Esophagus squamous epithelium (tissue), 5 donors: ENCODE results near the gene ROBO3. TPM values are rescaled to one million over a fixed set of nuclear protein-coding genes. Genes with fewer than 3 reads are reported as not detected.

Experiments used
- DNase-seq: peaks from one replicate; lab custom pipeline; 2025; lab: John Stamatoyannopoulos, UW
- H3K27ac ChIP-seq, 4 donors: fragments of 200-600 bp; sonication (generic); one replicate each; pipeline ENCODE4 v1.5.1; 2016 to 2019; ENCODE audit warnings: mild to moderate bottlenecking in 1 of 4
- H3K27me3 ChIP-seq, 4 donors: fragments of 200-600 bp; sonication (generic); 1 replicate in 3 of 4; 2 replicates in 1 of 4; pipeline versions ENCODE4 v1.5.1 to v1.6.0; 2017 to 2021; ENCODE audit warnings: antibody characterized with exemption in 1 of 4
- H3K36me3 ChIP-seq, 3 donors: fragments of 200-600 bp; sonication (generic); one replicate each; pipeline ENCODE4 v1.5.1; 2016 to 2019
- H3K4me1 ChIP-seq, 3 donors: fragments of 200-600 bp; sonication (generic); one replicate each; pipeline ENCODE4 v1.5.1; 2017 to 2019
- H3K4me3 ChIP-seq, 4 donors: fragments of 200-600 bp; sonication (generic); 1 replicate in 3 of 4; 2 replicates in 1 of 4; pipeline ENCODE4 v1.5.1; 2016 to 2019; ENCODE audit warnings: mild to moderate bottlenecking in 2 of 4, moderate library complexity in 1 of 4
- H3K9me3 ChIP-seq, 3 donors: fragments of 200-600 bp; sonication (generic); one replicate each; pipeline ENCODE4 v1.5.1; 2016 to 2019
- CTCF ChIP-seq, 6 experiments: fragments of 450-650 bp in 4 of 6; fragments of 200-600 bp in 2 of 6; sonication (generic) in 2 of 6; IDR thresholded peaks; one replicate each; pipeline ENCODE4 v1.5.1; 2016 to 2019; ENCODE audit warnings: antibody characterized with exemption in 6 of 6, mild to moderate bottlenecking in 4 of 6, moderate library complexity in 4 of 6
- POLR2A ChIP-seq, 4 donors: fragments of 450-650 bp; IDR thresholded peaks; one replicate each; pipeline ENCODE4 v1.6.1; 2017; ENCODE audit warnings: antibody characterized with exemption in 4 of 4, mild to moderate bottlenecking in 4 of 4, moderate library complexity in 3 of 4
- WGBS, 2 donors: methylation state at CpG; one replicate each; pipeline ENCODE4 v1.1.5; 2018; 5-methylcytosine and 5-hydroxymethylcytosine counted together
- intact Hi-C: fragments of 100-400 bp; cut with DNase I; formaldehyde crosslinking; loops from one replicate; pipeline ENCODE4 v1.15.0; 2022
- total RNA-seq, 4 donors: library from RNA; depleted of rRNA; stranded (reverse); fragments of >200 nt; gene quantifications; one replicate each; pipeline ENCODE4 v1.1.0, GENCODE V29; 2016
- donor health status: DM: yes; HTN: yes; CAD: no.

ROBO3 gene
- total RNA-seq, 4 donors from 2014 or later = 1.8 to 12.4 (median 3.8) TPM

DNA sequence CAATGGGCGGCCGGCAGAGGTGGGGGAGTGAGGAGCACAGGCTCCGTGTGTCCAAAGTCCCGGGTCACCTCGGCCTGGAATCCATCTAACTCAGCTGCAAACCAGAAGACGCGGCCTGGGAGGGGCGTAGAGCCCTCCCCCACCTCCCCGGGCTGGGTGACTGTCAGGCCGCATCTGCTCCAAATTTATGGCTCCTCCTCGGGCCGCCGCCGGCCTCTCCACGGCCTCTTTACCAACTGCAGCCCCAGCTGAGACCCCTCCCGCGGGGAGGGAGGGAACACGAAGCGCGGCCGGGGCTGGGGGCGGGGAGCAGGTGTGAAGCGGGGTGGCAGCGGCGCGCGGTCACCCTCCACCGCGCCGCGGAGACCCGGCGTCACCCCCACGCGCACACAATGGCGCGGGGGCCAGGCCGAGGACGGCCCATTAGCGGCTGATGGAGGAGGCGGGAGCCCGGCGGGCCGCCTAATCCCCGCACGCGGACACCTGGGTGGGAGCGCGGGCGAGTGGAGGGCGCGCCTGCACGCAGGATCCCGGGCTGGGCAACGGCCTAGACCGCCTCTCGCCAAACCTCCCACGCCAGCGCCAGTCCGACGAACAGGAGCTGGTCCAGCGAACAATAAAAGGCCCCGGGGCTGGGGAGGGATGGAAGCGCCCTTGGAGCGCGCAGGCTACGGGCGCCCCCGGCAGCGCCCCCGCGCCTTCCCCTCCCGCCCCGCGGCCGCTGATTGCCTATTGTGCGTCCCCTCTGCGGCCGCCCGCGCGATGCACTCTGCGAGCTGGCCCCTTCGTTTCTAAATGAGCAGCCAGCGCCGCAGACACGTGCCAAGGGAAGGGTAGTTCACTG lies 25.9 kb upstream of the ROBO3 start:
- Histone ChIP-seq H3K27ac (no peak overlapping the region), H3K36me3 (no peaks in the 10 kb centered on the region), H3K9me3 (no peaks in the 10 kb centered on the region), H3K27me3 (peaks cover 27 to 73% (median 37%) of the 10 kb centered on the region in 4 donors), H3K4me3 (peak overlapping the region in 3 of 4 donors; percentile 5 to 63 (median 42)), H3K4me1 (peaks cover 15 to 43% (median 22%) of the 10 kb centered on the region in 3 donors)
- DNase-seq = no peak
- 0% methylated on average over 2 to 8 of the region's 87 CpGs for WGBS, 2 donors
- intact Hi-C loops = loop anchor here (10.0 kb wide), 2 partner anchors 75 to 175 kb away; partner anchors contain the start of gene ESAM
- TF ChIP-seq POLR2A (IDR thresholded peaks at IDR 0.05) (no peak), CTCF (IDR thresholded peaks at IDR 0.05) (no peak)

DNA sequence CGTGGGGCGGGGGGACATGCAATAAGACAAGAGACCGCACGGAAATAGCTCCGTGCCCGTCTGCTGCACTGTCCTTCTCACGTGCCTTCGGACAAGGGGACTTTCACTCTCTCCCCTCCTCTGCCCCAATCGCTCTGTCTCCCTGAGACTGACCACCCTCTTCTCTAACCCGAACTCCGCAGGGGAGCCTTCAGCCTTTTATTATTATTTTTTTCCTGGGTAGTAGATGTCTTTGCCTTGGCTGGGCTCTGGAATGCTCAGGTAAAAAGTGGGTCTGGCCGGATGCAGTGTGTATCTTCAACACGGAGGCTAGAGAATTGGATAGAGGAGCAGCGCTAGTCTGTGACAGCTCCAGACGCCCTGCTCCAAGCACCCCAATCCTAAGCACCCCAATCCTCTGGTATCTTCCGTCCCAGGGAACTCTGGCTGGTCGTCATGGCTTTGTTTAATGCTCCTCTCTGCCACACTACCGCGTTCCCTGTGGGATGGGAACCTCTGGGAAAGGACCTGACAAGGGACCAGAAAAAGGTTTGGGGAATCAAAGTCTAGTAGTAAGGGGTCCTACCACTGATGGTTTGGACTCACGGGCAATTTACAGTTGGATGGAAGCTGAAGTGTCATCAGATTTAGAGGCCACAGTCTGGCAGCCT lies 25.1 kb upstream of the ROBO3 start:
- WGBS, 2 donors = 10 to 26% methylated on average over 16 to 18 of the region's 20 CpGs
- peaks cover 15 to 46% (median 22%) of the 10 kb centered on the region in 3 donors for H3K4me1 ChIP-seq
- no peaks in the 10 kb centered on the region for H3K9me3 ChIP-seq
- intact Hi-C loops = loop anchor here (10.0 kb wide), 2 partner anchors 75 to 175 kb away; partner anchors contain the start of gene ESAM
- no peaks in the 10 kb centered on the region for H3K36me3 ChIP-seq
- H3K27me3 ChIP-seq = peaks cover 29 to 80% (median 42%) of the 10 kb centered on the region in 4 donors
- H3K4me3 ChIP-seq = peak overlapping the region in 2 of 4 donors; percentile 42 to 63
- H3K27ac ChIP-seq = no peak overlapping the region
- DNase-seq = no peak
- TF ChIP-seq CTCF (IDR thresholded peaks at IDR 0.05) (no peak), POLR2A (IDR thresholded peaks at IDR 0.05) (no peak)

DNA sequence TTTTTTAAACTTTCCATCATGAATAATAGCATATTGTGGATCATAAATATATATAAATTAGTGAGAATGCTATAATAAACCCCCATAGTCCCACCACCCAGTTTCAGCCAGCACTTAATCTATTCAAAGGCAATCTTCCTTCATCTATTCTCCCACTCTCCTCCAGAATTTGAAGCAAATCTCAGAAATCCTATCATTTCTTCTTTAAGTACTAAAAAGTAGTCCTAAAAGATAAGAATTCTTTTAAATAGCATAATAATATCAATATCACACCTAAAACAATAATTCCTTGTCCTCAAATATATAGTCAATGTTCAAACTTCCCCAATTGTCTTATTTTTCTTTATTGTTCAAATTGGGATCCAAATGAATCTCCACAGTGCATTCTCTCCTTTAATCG lies 24.6 kb upstream of the ROBO3 start:
- no peak for TF ChIP-seq CTCF (IDR thresholded peaks at IDR 0.05)
- TF ChIP-seq POLR2A (IDR thresholded peaks at IDR 0.05) = no peak
- no peak overlapping the region for H3K27ac ChIP-seq
- H3K4me3 ChIP-seq = no peak overlapping the region
- WGBS, 2 donors = 49 to 65% methylated on average over 1 of the region's 1 CpG
- DNase-seq = no peak
- H3K27me3 ChIP-seq = peaks cover 29 to 86% (median 47%) of the 10 kb centered on the region in 4 donors
- peaks cover 15 to 46% (median 22%) of the 10 kb centered on the region in 3 donors for H3K4me1 ChIP-seq
- H3K36me3 ChIP-seq = no peaks in the 10 kb centered on the region
- no peaks in the 10 kb centered on the region for H3K9me3 ChIP-seq
- intact Hi-C loops = no loop called here

DNA sequence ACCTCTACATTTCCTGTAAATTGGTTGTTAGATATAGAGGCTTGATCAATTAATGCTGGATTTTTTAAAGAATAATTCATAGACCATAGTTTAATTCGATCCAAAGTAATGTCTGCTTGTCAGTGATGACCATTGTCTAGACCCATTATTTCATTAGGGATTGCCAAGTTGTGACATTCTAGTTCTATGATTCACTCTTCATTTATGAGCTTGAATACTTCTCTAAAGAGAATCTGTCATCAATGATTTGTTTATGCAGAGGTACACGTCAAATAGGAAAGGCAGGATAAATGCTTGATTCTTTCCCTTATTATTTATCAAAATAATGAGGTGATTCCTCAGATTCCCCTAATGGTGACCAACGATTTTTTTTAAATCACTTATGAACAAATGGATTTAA lies 24.0 kb upstream of the ROBO3 start:
- no peaks in the 10 kb centered on the region for H3K36me3 ChIP-seq
- intact Hi-C loops = no loop called here
- DNase-seq = no peak
- no peak overlapping the region for H3K4me3 ChIP-seq
- 21 to 22% methylated on average over 3 of the region's 3 CpGs for WGBS, 2 donors
- TF ChIP-seq POLR2A (IDR thresholded peaks at IDR 0.05) = no peak
- H3K9me3 ChIP-seq = no peaks in the 10 kb centered on the region
- H3K4me1 ChIP-seq = peaks cover 15 to 43% (median 20%) of the 10 kb centered on the region in 3 donors
- H3K27me3 ChIP-seq = peaks cover 29 to 91% (median 50%) of the 10 kb centered on the region in 4 donors
- H3K27ac ChIP-seq = no peak overlapping the region

GRCh38 chr11:124841840-124842239 lies 23.4 kb upstream of the ROBO3 start:
- Histone ChIP-seq H3K4me1 (peaks cover 15 to 37% (median 18%) of the 10 kb centered on the region in 3 donors), H3K9me3 (no peaks in the 10 kb centered on the region), H3K4me3 (no peak overlapping the region), H3K36me3 (no peaks in the 10 kb centered on the region), H3K27ac (no peak overlapping the region), H3K27me3 (peaks cover 29 to 98% (median 53%) of the 10 kb centered on the region in 4 donors)
- intact Hi-C loops = no loop called here
- TF ChIP-seq POLR2A (IDR thresholded peaks at IDR 0.05) (no peak), CTCF (IDR thresholded peaks at IDR 0.05) (no peak)
- no peak for DNase-seq
- 57 to 59% methylated on average over 2 of the region's 2 CpGs for WGBS, 2 donors
